H9 (cell line): ENCODE data around the gene ARHGAP5. TPM values are rescaled to one million over a fixed set of nuclear protein-coding genes. Genes with fewer than 3 reads are reported as not detected.

ENCODE experiments used
- DNase-seq: peaks from one replicate; pipeline ENCODE4 v3.0.0-alpha.2; 2017
- H2AFZ ChIP-seq: one replicate; pipeline ENCODE4 v1.6.1; 2013; ENCODE audit warnings: mild to moderate bottlenecking, low read length, control low read depth, moderate library complexity
- H2AK5ac ChIP-seq: 2 replicates; pipeline ENCODE4 v1.6.1; 2013; ENCODE audit warnings: low read length, control low read depth, mixed read lengths; ENCODE audit not compliant: insufficient read length
- H2BK120ac ChIP-seq: one replicate; pipeline ENCODE4 v1.6.1; 2013; ENCODE audit warnings: low read depth, mild to moderate bottlenecking, low read length, control low read depth, inconsistent platforms; ENCODE audit not compliant: poor library complexity, severe bottlenecking
- H2BK12ac ChIP-seq: 2 replicates; pipeline ENCODE4 v1.6.1; 2013; ENCODE audit warnings: low read length, control low read depth, mixed read lengths, low read depth; ENCODE audit not compliant: insufficient read length
- H2BK15ac ChIP-seq: 2 replicates; pipeline ENCODE4 v1.6.1; 2013; ENCODE audit warnings: low read depth, low read length, control low read depth
- H2BK20ac ChIP-seq: one replicate; pipeline ENCODE4 v1.6.1; 2013; ENCODE audit warnings: low read depth, mild to moderate bottlenecking, low read length, control low read depth, inconsistent platforms; ENCODE audit not compliant: poor library complexity, severe bottlenecking
- H2BK5ac ChIP-seq: 2 replicates; pipeline ENCODE4 v1.6.1; 2013; ENCODE audit warnings: low read length, control low read depth, mixed read lengths; ENCODE audit not compliant: insufficient read length
- H3K14ac ChIP-seq: 2 replicates; pipeline ENCODE4 v1.6.1; 2013; ENCODE audit warnings: low read length, control low read depth; ENCODE audit not compliant: insufficient read depth
- H3K18ac ChIP-seq: 2 replicates; pipeline ENCODE4 v1.6.1; 2013; ENCODE audit warnings: low read depth, mild to moderate bottlenecking, mixed read lengths, low read length, control low read depth; ENCODE audit not compliant: insufficient read length
- H3K23ac ChIP-seq: 2 replicates; pipeline ENCODE4 v1.6.1; 2013; ENCODE audit warnings: low read length, control low read depth, mixed read lengths, low read depth; ENCODE audit not compliant: insufficient read length
- H3K23me2 ChIP-seq: 2 replicates; pipeline ENCODE4 v1.6.1; 2013; ENCODE audit warnings: low read depth, mild to moderate bottlenecking, mixed read lengths, low read length, control low read depth; ENCODE audit not compliant: insufficient read length, poor library complexity, severe bottlenecking
- H3K27ac ChIP-seq: 2 replicates; pipeline ENCODE4 v1.5.1; 2013; ENCODE audit warnings: low read length, control low read depth, mixed read lengths, low read depth; ENCODE audit not compliant: insufficient read length
- H3K27me3 ChIP-seq: 2 replicates; pipeline ENCODE4 v1.6.1; 2013; ENCODE audit warnings: low read length, control low read depth, inconsistent platforms; ENCODE audit not compliant: insufficient read depth
- H3K4ac ChIP-seq: 2 replicates; pipeline ENCODE4 v1.6.1; 2013; ENCODE audit warnings: low read depth, mild to moderate bottlenecking, control low read depth, inconsistent platforms, low read length, moderate library complexity
- H3K4me1 ChIP-seq: 2 replicates; pipeline ENCODE4 v1.6.1; 2013; ENCODE audit warnings: low read length, control low read depth, inconsistent platforms; ENCODE audit not compliant: insufficient read depth
- H3K4me2 ChIP-seq: 2 replicates; pipeline ENCODE4 v1.6.1; 2013; ENCODE audit warnings: low read length, control low read depth, mixed read lengths; ENCODE audit not compliant: insufficient read length, insufficient read depth
- H3K56ac ChIP-seq: 2 replicates; pipeline ENCODE4 v1.6.1; 2013; ENCODE audit warnings: low read depth, mild to moderate bottlenecking, mixed read lengths, low read length, control low read depth; ENCODE audit not compliant: insufficient read length
- H3K79me1 ChIP-seq: 2 replicates; pipeline ENCODE4 v1.6.1; 2013; ENCODE audit warnings: low read depth, mild to moderate bottlenecking, moderate library complexity, low read length, control low read depth, inconsistent platforms; ENCODE audit not compliant: insufficient read depth, poor library complexity, severe bottlenecking
- H3K79me2 ChIP-seq: 2 replicates; pipeline ENCODE4 v1.6.1; 2013; ENCODE audit warnings: low read length, control low read depth, inconsistent platforms; ENCODE audit not compliant: insufficient read depth
- H3K9ac ChIP-seq: 2 replicates; pipeline ENCODE4 v1.6.1; 2013; ENCODE audit warnings: low read length, control low read depth, mixed read lengths; ENCODE audit not compliant: insufficient read length; ENCODE audit errors: extremely low read depth
- H3K9me3 ChIP-seq: one replicate; pipeline ENCODE4 v1.6.1; 2013; ENCODE audit warnings: low read depth, low read length, inconsistent platforms; ENCODE audit not compliant: control insufficient read depth
- H3T11ph ChIP-seq: one replicate; pipeline ENCODE4 v1.6.1; 2013; ENCODE audit warnings: mild to moderate bottlenecking, low read length, control low read depth, inconsistent platforms
- H4K20me1 ChIP-seq: one replicate; pipeline ENCODE4 v1.6.1; 2013; ENCODE audit not compliant: control insufficient read depth, insufficient read length, insufficient read depth
- H4K5ac ChIP-seq: 2 replicates; pipeline ENCODE4 v1.6.1; 2013; ENCODE audit warnings: low read depth, mild to moderate bottlenecking, mixed read lengths, low read length, control low read depth; ENCODE audit not compliant: insufficient read length
- H4K8ac ChIP-seq: replicated peaks from 2 replicates; pipeline ENCODE4 v1.6.1; 2013; ENCODE audit warnings: low read length, control low read depth, mixed read lengths, low read depth; ENCODE audit not compliant: insufficient read length
- H4K91ac ChIP-seq: 2 replicates; pipeline ENCODE4 v1.6.1; 2013; ENCODE audit warnings: low read depth, mild to moderate bottlenecking, moderate library complexity, mixed read lengths, low read length, control low read depth; ENCODE audit not compliant: insufficient read length
- H3K27ac Mint-ChIP-seq, 3 experiments: 2 replicates in 2 of 3; 3 replicates in 1 of 3; pipeline ENCODE4 v1.8.0; 2020 to 2021; ENCODE audit warnings: mixed read lengths in 3 of 3, mild to moderate bottlenecking in 1 of 3, moderate library complexity in 1 of 3
- H3K27me3 Mint-ChIP-seq: 2 replicates; pipeline ENCODE4 v1.8.0; 2021; ENCODE audit warnings: low read depth, mild to moderate bottlenecking, moderate library complexity, mixed read lengths
- H3K36me3 Mint-ChIP-seq, 3 experiments: 2 replicates in 2 of 3; 3 replicates in 1 of 3; pipeline ENCODE4 v1.8.0; 2020 to 2021; ENCODE audit warnings: low read depth in 3 of 3, mixed read lengths in 3 of 3; ENCODE audit not compliant: insufficient read depth in 1 of 3
- H3K4me1 Mint-ChIP-seq, 2 experiments: 2 replicates each; pipeline ENCODE4 v1.8.0; 2020; ENCODE audit warnings: mixed read lengths in 2 of 2
- H3K4me3 Mint-ChIP-seq, 2 experiments: 2 replicates in 1 of 2; 3 replicates in 1 of 2; pipeline ENCODE4 v1.8.0; 2020 to 2021; ENCODE audit warnings: mild to moderate bottlenecking in 2 of 2, mixed read lengths in 2 of 2, moderate library complexity in 1 of 2
- H3K9me3 Mint-ChIP-seq, 2 experiments: 2 replicates in 1 of 2; 3 replicates in 1 of 2; pipeline ENCODE4 v1.8.0; 2020; ENCODE audit warnings: mild to moderate bottlenecking in 2 of 2, mixed read lengths in 2 of 2, moderate library complexity in 1 of 2
- WGBS: extraction: QIAGEN DNeasy Blood & Tissue Kit; methylation state at CpG from one replicate; pipeline ENCODE4 v1.1.7; 2013; ENCODE audit warnings: missing lambda C conversion rate, low lambda C conversion rate, mixed read lengths; ENCODE audit not compliant: insufficient read length; ENCODE audit errors: extremely low coverage; 5-methylcytosine and 5-hydroxymethylcytosine counted together
- total RNA-seq: library from RNA; stranded (reverse); gene quantifications from 2 replicates; pipeline ENCODE4 v1.2.1, GENCODE V29; 2021
- TF ChIP-seq, protein P1 (sequence below): fragments of 200-600 bp; sonication (generic); conservative IDR thresholded peaks from 3 replicates; pipeline ENCODE4 v1.8.0; 2021; ENCODE audit warnings: antibody characterized with exemption, mild to moderate bottlenecking

ARHGAP5 gene
- total RNA-seq, 1 experiment from 2014 or later = 73.8 TPM

DNA sequence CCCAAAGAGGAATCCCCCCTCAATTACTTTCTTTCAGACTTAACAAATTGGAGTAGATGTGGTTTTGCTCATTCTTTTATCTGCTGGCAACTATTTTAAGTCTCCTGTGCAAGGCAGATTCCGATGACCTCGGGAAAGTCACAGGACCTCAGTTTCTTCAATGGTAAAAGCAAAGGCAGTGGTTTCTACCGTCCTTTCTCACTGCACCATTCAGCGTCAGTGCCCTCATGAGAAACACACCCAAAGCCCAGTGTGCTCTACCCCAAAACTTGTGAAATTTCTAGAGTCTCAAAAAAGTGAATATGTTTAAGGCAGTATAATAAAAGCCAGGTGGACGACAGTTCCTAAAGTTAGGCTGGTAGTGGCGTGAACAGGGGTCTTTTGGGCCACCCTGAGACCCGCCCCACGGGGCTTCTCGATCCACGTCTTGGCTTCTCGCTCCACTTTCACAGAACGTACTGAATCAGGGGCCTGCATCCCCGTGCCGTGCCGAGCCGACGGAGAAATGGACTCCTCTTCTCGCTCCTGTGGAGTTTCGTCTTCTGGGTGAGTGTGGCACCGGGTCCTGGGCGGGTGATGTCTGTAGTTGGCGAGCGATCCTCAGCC lies 1.3 kb upstream of the ARHGAP5 start:
- Histone ChIP-seq H3K4me2 (peak overlapping the region; percentile 68), H2BK5ac (no peak overlapping the region), H3K27me3 (no peaks in the 10 kb centered on the region), H2BK20ac (no peak overlapping the region), H3T11ph (no peak overlapping the region), H2BK12ac (no peak overlapping the region), H3K14ac (peak overlapping the region; percentile 76; the same call in 1 of the 2 replicates), H3K27ac (peak overlapping the region; percentile 66), H3K56ac (no peak overlapping the region), H3K9me3 (no peaks in the 10 kb centered on the region), H3K23ac (no peak overlapping the region), H3K23me2 (peaks cover 11% of the 10 kb centered on the region), H4K5ac (no peak overlapping the region), H4K91ac (no peak overlapping the region), H3K79me1 (no peaks in the 10 kb centered on the region), H2AK5ac (no peak overlapping the region), H2BK15ac (no peak overlapping the region), H4K8ac (no peak overlapping the region), H4K20me1 (no peaks in the 10 kb centered on the region), H2BK120ac (no peak overlapping the region), H3K9ac (peak overlapping the region; percentile 60), H3K4me1 (no peaks in the 10 kb centered on the region; the same call in 1 of the 2 replicates), H3K79me2 (peaks cover 7% of the 10 kb centered on the region; the same call in 1 of the 2 replicates), H2AFZ (no peak overlapping the region), H3K18ac (peak overlapping the region; percentile 9), H3K4ac (no peak overlapping the region)
- no peak for DNase-seq
- Mint-ChIP-seq H3K36me3 (no peaks in the 10 kb centered on the region; a peak in 1 of 7 replicates), H3K4me1 (peaks cover 19 to 20% of the 10 kb centered on the region in 2 experiments), H3K27me3 (no peaks in the 10 kb centered on the region), H3K27ac (peak overlapping the region; percentile 98 to 100 (median 99)), H3K4me3 (peak overlapping the region; percentile 96 to 98), H3K9me3 (no peaks in the 10 kb centered on the region; a peak in 1 of 5 replicates)
- TF ChIP-seq, protein P1, sequence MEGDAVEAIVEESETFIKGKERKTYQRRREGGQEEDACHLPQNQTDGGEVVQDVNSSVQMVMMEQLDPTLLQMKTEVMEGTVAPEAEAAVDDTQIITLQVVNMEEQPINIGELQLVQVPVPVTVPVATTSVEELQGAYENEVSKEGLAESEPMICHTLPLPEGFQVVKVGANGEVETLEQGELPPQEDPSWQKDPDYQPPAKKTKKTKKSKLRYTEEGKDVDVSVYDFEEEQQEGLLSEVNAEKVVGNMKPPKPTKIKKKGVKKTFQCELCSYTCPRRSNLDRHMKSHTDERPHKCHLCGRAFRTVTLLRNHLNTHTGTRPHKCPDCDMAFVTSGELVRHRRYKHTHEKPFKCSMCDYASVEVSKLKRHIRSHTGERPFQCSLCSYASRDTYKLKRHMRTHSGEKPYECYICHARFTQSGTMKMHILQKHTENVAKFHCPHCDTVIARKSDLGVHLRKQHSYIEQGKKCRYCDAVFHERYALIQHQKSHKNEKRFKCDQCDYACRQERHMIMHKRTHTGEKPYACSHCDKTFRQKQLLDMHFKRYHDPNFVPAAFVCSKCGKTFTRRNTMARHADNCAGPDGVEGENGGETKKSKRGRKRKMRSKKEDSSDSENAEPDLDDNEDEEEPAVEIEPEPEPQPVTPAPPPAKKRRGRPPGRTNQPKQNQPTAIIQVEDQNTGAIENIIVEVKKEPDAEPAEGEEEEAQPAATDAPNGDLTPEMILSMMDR = no peak
- WGBS = no CpG with 5 or more reads among the region's 23 CpGs
